Activated naive CD4-positive, alpha-beta T cell treated with anti-CD3 and anti-CD28 coated beads, Interleukin-2, amount 10 ng/mL, durations not matched to agents 7 days and 5 days (primary cell): ENCODE results near the gene VAV2.

Experiments used
- CTCF ChIA-PET: fragments of 350-600 bp; sonication (Branson Sonifier 250); formaldehyde crosslinking; loops from one replicate; lab custom pipeline; 2021; ENCODE audit warnings: antibody characterized with exemption; lab: Charles Lee
- DNase-seq: peaks from one replicate; pipeline ENCODE4 v3.0.0-alpha.2; 2020
- H3K27ac Mint-ChIP-seq: one replicate; pipeline ENCODE4 v1.8.0; 2021; ENCODE audit warnings: mild to moderate bottlenecking, moderate library complexity, mixed read lengths
- H3K27me3 Mint-ChIP-seq: one replicate; pipeline ENCODE4 v1.8.0; 2021; ENCODE audit warnings: mild to moderate bottlenecking, mixed read lengths
- H3K36me3 Mint-ChIP-seq: one replicate; pipeline ENCODE4 v1.8.0; 2021; ENCODE audit warnings: mixed read lengths
- H3K4me1 Mint-ChIP-seq: one replicate; pipeline ENCODE4 v1.8.0; 2021; ENCODE audit warnings: mixed read lengths
- H3K4me3 Mint-ChIP-seq: one replicate; pipeline ENCODE4 v1.8.0; 2021; ENCODE audit warnings: mild to moderate bottlenecking, moderate library complexity, mixed read lengths
- H3K9me3 Mint-ChIP-seq: one replicate; pipeline ENCODE4 v1.8.0; 2021; ENCODE audit warnings: mixed read lengths

The VAV2 gene

DNA sequence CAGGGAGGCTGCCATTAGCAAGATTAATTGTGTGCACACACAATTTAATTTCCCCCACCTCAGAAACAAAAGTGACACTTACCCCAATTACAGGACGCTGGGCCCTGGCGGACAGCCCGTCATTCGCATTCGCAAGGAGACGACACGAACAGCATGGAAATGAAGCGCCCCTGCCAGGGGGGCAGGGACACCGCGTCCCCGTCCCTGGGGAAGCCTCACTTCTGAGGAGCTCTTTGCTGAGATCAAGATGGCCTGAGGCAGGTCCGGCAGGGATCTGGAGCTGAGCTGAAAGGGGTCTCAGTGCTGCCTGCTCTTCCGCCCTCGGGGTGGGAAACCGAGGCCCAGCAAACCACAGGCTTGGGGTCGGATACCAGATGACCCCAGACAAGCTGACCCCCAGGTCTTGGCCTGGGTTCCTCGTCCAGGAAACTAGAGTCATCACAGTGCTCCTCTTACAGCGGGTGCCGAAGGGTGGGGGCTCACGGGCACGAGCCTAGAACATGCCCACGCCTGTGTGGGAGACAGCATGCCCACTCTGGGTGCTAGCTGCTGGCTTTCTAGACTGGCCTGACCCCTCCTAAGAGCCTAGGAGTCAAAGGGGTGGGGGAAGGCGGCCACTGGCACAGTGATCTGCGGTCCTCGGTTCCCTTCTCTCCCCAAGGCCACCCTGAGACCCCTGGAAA, 103.2 kb downstream of the VAV2 start:
- Mint-ChIP-seq H3K4me1 (no peaks in the 10 kb centered on the region), H3K9me3 (no peaks in the 10 kb centered on the region), H3K27ac (no peak overlapping the region), H3K4me3 (no peak overlapping the region), H3K36me3 (no peaks in the 10 kb centered on the region), H3K27me3 (no peaks in the 10 kb centered on the region)
- CTCF ChIA-PET: no interaction called here
- DNase-seq: no peak

DNA sequence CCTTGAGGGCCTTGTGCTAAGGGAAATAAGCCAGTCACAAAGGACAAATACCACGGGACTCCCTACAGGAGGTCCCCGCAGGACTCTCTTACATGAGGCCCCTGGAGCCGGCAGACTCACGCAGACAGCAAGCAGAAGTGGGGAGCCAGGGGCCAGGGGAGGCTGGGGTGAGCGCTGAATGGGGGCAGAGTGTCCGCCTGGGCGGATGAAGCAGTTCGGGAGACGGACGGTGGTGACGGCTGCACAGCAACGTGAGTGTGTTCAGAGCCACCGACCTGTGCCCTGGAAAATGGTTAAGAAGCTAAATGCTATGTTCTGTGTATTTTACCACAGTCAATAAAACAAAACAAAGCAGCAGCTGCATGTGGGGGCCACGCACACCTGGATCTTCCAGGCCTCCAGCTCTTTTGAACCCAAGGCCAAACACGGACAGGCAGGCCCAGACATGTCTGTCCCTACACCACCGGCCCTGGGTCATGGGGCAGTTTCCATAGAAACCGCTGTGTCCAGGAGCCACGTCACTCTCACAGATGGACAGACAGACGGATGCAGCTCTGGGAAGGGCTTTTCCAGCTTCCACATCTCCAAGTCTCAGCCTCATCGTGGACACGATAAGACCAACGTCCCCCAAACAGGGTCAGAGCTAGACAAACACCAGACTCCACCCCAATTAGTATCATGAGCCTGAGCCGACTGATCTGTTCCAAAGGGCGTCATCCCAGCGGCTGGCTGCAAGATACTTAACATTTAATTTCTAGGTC, 103.9 kb downstream of the VAV2 start:
- no peak overlapping the region for H3K27ac Mint-ChIP-seq
- no peaks in the 10 kb centered on the region for H3K27me3 Mint-ChIP-seq
- no peaks in the 10 kb centered on the region for H3K36me3 Mint-ChIP-seq
- H3K9me3 Mint-ChIP-seq: no peaks in the 10 kb centered on the region
- no peak overlapping the region for H3K4me3 Mint-ChIP-seq
- H3K4me1 Mint-ChIP-seq: no peaks in the 10 kb centered on the region
- CTCF ChIA-PET: no interaction called here
- DNase-seq: no peak

DNA sequence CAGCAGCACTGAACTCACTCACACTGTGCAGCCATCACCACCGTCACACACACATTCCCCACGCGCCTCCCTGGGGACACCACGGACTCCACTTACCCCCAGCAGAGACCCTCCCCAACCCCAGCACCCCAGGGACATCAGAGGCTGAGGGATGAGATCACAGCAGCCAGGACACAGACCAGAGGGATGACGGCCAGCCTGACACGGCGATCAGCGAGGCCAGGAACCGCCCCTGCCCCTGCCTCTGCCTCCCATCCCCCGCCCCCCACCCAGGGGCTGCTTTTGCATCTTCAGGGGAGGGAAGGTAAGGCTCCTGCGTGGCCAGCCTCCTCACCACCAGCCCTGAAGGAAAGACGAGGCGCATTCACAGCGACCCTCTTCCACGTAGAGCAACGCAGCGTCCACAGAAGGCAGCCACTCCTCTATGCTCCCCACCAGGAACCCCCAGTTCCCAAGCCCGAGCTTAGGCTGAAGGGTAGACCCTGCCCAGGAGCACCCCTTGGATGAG, 104.5 kb downstream of the VAV2 start:
- DNase-seq: no peak
- Mint-ChIP-seq H3K27me3 (no peaks in the 10 kb centered on the region), H3K9me3 (no peaks in the 10 kb centered on the region), H3K4me1 (no peaks in the 10 kb centered on the region), H3K4me3 (no peak overlapping the region), H3K36me3 (no peaks in the 10 kb centered on the region), H3K27ac (no peak overlapping the region)
- CTCF ChIA-PET: no interaction called here

DNA sequence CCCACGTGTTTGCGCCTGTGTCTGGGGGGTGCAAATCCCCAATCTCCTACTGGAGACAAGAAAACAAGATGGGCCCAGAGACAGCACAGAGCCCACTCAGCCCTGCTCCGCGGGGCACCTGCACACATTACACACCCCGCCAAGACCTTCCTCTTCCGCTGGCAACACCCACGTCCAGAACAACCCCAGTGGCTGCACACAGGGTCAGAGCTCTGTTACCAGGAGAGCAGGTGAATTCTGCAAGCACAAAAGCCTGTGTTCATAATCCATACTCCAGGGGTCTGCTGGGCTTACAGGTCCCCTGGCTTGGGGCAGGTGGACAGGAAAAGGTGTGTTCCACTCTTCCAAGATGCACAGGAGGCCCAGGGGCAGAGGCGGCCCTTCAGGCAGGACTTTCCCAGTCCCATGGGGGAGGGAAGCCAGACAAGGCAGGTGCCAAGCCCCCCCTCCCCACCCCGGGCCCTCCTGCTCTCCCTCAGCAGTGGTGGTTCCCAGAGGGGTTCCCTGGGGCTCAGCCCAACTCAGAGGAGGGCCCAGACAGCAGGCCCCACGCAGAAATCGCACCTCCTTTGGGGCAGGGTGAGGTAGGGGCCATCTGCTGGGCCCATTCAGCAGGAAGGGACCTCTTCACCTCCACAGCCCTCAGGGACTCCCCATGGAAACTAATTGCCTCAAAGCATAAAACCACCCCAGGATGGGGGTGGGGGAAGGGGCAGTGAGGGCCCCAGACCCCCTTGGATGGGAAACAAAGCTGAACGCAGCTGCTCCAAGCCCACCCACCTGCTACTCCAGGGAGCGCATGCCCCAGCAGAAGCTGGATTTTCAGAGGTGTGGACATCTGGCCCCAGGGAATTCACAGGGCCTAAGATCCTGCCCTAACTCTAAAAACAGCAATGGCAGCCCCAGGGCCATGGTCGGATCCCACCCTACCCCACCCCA, 105.3 kb downstream of the VAV2 start:
- DNase-seq: no peak
- no peaks in the 10 kb centered on the region for H3K36me3 Mint-ChIP-seq
- no peaks in the 10 kb centered on the region for H3K27me3 Mint-ChIP-seq
- CTCF ChIA-PET: no interaction called here
- no peak overlapping the region for H3K27ac Mint-ChIP-seq
- no peaks in the 10 kb centered on the region for H3K9me3 Mint-ChIP-seq
- no peak overlapping the region for H3K4me3 Mint-ChIP-seq
- H3K4me1 Mint-ChIP-seq: no peaks in the 10 kb centered on the region

DNA sequence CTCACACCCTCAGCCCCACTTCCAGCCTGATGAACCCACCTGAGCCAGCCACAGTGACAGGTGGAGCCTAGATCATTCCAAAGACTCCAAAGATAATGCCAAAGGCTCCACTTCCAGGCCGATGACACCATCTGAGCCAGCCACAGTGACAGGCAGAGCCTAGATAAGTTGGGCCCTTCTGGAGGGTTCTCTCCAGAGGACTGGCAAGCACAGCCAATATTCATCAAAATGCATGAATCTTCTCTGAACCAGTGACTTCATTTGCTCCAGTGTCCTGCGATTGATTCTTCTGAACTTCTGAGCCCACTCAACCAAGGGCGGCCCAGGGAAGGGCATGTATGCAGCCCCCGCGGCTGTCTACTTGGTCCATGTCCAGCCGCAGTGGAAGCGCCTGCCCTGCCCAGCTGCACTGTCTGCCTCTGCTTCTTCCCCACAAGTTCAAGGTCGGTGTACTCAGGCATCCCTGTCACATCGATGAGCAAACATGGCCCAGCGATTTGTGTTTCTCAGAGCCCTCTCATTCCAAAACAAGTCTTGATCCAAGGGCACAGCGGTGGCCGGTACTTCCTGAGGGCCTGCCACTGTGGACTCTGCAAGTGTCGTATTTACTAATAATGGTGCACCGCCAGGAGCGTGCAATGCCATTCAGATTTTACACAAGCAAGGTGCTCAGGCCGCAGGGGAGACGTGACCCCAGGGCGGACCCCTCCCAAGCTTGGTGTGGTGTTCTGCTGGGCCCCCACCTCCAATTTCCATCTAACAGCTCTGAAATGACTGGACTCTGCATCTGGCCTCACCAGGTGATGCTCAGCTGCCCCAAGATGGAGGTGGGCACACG, 107.0 kb downstream of the VAV2 start:
- CTCF ChIA-PET: no interaction called here

GRCh38 chr9:133882849-133883755, 109.0 kb downstream of the VAV2 start:
- Mint-ChIP-seq H3K9me3 (no peaks in the 10 kb centered on the region), H3K4me1 (no peaks in the 10 kb centered on the region), H3K27me3 (no peaks in the 10 kb centered on the region), H3K27ac (no peak overlapping the region), H3K36me3 (no peaks in the 10 kb centered on the region), H3K4me3 (no peak overlapping the region)
- no peak for DNase-seq
- CTCF ChIA-PET: no interaction called here

More for the DNA sequence above, 107.0 kb downstream of the VAV2 start:
- H3K4me3 Mint-ChIP-seq: no peak overlapping the region
- H3K36me3 Mint-ChIP-seq: no peaks in the 10 kb centered on the region
- no peak overlapping the region for H3K27ac Mint-ChIP-seq
- no peaks in the 10 kb centered on the region for H3K27me3 Mint-ChIP-seq
- H3K4me1 Mint-ChIP-seq: no peaks in the 10 kb centered on the region
- no peaks in the 10 kb centered on the region for H3K9me3 Mint-ChIP-seq
- no peak for DNase-seq

GRCh38 chr9:133881671-133882381, 110.3 kb downstream of the VAV2 start:
- DNase-seq: no peak
- H3K4me3 Mint-ChIP-seq: no peak overlapping the region
- H3K27ac Mint-ChIP-seq: no peak overlapping the region
- H3K36me3 Mint-ChIP-seq: no peaks in the 10 kb centered on the region
- H3K4me1 Mint-ChIP-seq: no peaks in the 10 kb centered on the region
- CTCF ChIA-PET: no interaction called here
- no peaks in the 10 kb centered on the region for H3K27me3 Mint-ChIP-seq
- H3K9me3 Mint-ChIP-seq: no peaks in the 10 kb centered on the region

DNA sequence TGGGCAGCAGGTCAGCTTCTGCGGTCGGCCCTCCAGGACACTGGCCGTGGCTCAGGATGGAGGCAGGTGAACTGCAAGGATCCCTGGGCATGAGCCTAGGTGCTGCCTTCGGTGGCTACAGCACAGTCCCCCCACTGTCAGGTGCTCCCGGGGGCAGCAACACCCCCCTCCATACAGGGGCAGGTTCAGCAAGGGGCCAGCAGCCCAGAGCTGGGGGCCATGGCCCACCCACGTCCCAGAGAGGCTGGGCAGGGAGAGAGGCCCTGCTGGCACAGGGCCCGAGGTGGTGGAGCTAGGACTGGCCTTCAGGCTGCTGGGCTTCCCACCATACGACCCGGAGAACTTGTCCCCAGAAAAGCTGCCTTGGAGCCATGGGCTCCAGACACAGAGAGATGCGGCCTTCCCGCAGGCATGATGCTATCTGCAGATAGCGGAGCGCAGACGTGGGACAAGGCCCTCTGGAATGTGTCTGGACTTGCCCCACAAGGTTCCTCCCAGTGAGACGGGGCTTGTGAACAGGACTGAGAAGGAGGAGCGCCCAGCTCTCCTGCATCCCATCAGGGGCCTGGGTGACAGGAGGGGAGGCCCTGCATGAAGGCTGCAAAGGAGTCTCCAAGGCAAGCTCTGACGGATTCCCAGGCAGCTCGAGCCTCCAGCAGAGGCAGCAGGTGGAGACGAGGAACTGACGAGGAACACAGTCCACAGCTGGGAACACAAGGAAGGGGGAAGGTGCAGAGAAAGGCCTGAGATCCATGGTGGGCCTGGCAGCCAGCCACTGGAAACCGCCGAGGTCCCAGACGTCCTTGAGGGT, 111.1 kb downstream of the VAV2 start:
- H3K36me3 Mint-ChIP-seq: no peaks in the 10 kb centered on the region

DNA sequence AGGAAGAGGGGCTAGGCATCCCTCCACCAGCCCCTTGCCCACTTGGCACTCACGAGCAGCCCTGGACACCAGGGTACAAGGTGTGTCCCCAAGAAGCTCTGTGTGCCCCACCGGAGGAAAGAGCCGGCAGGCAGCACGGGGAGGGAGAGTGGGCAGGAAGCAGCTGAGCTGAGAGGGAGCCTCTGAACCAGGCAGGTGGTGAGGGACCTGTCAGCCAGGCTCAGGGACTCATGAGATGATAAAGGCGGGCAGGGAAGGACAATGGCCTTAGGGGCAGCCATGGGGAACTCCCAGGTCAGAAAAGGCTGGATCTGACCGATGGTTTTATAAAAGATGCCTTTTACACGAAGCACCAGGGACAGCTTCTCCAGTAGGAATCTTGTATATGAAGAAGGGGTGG, 112.0 kb downstream of the VAV2 start:
- H3K4me3 Mint-ChIP-seq: no peak overlapping the region
- no peaks in the 10 kb centered on the region for H3K36me3 Mint-ChIP-seq
- H3K27ac Mint-ChIP-seq: no peak overlapping the region
- H3K4me1 Mint-ChIP-seq: no peaks in the 10 kb centered on the region
- H3K9me3 Mint-ChIP-seq: no peaks in the 10 kb centered on the region
- CTCF ChIA-PET: no interaction called here
- no peak for DNase-seq
- no peaks in the 10 kb centered on the region for H3K27me3 Mint-ChIP-seq

More for the DNA sequence above, 111.1 kb downstream of the VAV2 start:
- H3K27ac Mint-ChIP-seq: no peak overlapping the region
- no peaks in the 10 kb centered on the region for H3K27me3 Mint-ChIP-seq
- H3K9me3 Mint-ChIP-seq: no peaks in the 10 kb centered on the region
- H3K4me3 Mint-ChIP-seq: no peak overlapping the region
- H3K4me1 Mint-ChIP-seq: no peaks in the 10 kb centered on the region
- CTCF ChIA-PET: no interaction called here
- no peak for DNase-seq

GRCh38 chr9:133879615-133880014, 112.5 kb downstream of the VAV2 start:
- no peaks in the 10 kb centered on the region for H3K27me3 Mint-ChIP-seq
- no peak for DNase-seq
- no peaks in the 10 kb centered on the region for H3K36me3 Mint-ChIP-seq
- CTCF ChIA-PET: no interaction called here
- no peaks in the 10 kb centered on the region for H3K9me3 Mint-ChIP-seq
- no peak overlapping the region for H3K27ac Mint-ChIP-seq
- H3K4me1 Mint-ChIP-seq: no peaks in the 10 kb centered on the region
- no peak overlapping the region for H3K4me3 Mint-ChIP-seq

DNA sequence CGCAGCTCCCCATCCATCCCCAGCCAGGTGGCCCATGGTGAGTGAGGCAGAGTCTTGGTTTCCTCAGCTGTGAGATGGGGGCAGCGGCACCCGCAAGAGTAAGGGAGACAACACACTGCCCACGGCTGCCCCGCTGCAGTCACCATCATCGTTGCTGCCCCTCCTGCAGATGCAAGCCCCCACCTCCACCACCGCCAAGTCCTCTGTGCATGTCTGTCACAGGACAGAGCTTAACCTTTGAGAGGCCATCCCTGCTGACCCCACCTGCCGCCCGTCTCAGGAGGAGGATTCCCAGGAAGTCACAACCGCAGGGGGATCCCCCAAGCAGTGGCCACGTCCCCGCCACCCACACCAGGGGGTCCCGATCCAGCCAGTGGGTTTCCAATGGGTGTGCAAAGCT, 113.7 kb downstream of the VAV2 start:
- no peaks in the 10 kb centered on the region for H3K4me1 Mint-ChIP-seq
- H3K27ac Mint-ChIP-seq: no peak overlapping the region
- H3K9me3 Mint-ChIP-seq: no peaks in the 10 kb centered on the region
- no peaks in the 10 kb centered on the region for H3K27me3 Mint-ChIP-seq
- no peak for DNase-seq
- CTCF ChIA-PET: no interaction called here
- no peak overlapping the region for H3K4me3 Mint-ChIP-seq
- H3K36me3 Mint-ChIP-seq: no peaks in the 10 kb centered on the region

DNA sequence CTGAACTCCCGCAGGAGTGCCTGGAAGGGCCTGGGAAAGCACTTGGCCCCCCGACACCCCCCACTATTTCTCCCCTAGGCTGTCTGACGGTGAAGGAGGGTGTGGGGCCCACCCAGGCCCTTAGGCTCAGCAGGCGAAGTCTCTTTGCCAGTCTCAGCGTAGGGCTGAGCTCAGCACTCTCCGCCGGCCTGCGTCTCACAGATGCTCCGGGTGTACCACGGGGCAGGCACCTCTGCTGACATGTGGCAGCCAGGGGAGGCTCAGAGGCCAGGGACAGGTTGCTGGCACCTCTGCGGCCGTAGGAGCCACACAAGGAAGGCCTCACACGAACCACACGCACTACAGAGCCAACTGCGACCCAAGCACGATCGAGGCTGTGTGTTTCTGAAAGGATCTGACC, 114.2 kb downstream of the VAV2 start:
- Mint-ChIP-seq H3K36me3 (no peaks in the 10 kb centered on the region), H3K27me3 (no peaks in the 10 kb centered on the region), H3K27ac (no peak overlapping the region), H3K4me1 (no peaks in the 10 kb centered on the region), H3K9me3 (no peaks in the 10 kb centered on the region), H3K4me3 (no peak overlapping the region)
- DNase-seq: no peak
- CTCF ChIA-PET: no interaction called here
